K562 (cell line): Measurements from ENCODE around the gene SPRING1.

Experiments
- ETS2 ChIP-seq: IDR thresholded peaks from 2 replicates; pipeline ENCODE4 v1.6.1; 2016; ENCODE audit warnings: borderline replicate concordance, missing genetic modification characterization, mild to moderate bottlenecking, moderate library complexity, missing compliant biosample characterization; ENCODE audit not compliant: poor library complexity, severe bottlenecking
- TF ChIP-seq, protein P1 (sequence below), 3 experiments: IDR thresholded peaks in 2 of 3; conservative IDR thresholded peaks in 1 of 3; 2 replicates each; pipeline ENCODE4 v1.5.1; 2011 to 2012; ENCODE audit warnings: low read length in 3 of 3, mild to moderate bottlenecking in 3 of 3, control low read depth in 2 of 3, improper control_type of control experiment in 1 of 3, inconsistent platforms in 1 of 3, low read depth in 1 of 3, mixed read lengths in 1 of 3, moderate library complexity in 1 of 3; ENCODE audit not compliant: insufficient read depth in 2 of 3

DNA sequence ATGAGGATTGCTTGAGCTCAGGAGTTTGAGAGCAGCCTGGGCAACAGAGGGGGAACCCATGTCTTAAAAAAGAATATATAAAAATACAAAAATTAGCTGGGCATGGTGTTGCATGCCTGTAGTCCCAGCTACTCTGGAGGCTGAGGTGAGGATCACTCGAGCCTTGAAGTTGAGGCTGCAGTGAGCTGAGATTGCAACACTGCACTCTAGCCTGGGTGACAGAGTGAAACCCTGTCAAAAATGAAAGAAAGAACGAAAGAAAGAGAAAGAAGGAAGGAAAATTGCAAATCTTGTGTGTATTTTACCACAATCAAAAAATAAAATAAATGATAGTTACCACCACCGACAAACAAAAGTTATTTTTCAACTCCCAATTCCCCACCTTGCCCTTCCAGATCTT is 45.3 kb downstream of the SPRING1 start:
- TF ChIP-seq, protein P1, sequence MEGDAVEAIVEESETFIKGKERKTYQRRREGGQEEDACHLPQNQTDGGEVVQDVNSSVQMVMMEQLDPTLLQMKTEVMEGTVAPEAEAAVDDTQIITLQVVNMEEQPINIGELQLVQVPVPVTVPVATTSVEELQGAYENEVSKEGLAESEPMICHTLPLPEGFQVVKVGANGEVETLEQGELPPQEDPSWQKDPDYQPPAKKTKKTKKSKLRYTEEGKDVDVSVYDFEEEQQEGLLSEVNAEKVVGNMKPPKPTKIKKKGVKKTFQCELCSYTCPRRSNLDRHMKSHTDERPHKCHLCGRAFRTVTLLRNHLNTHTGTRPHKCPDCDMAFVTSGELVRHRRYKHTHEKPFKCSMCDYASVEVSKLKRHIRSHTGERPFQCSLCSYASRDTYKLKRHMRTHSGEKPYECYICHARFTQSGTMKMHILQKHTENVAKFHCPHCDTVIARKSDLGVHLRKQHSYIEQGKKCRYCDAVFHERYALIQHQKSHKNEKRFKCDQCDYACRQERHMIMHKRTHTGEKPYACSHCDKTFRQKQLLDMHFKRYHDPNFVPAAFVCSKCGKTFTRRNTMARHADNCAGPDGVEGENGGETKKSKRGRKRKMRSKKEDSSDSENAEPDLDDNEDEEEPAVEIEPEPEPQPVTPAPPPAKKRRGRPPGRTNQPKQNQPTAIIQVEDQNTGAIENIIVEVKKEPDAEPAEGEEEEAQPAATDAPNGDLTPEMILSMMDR (IDR thresholded peaks at IDR 0.05 in 2 of 3, conservative IDR thresholded peaks at IDR 0.05 in 1 of 3; ENCODE audit: insufficient read depth in 2 of 3, low read depth in 1 of 3, low read length in 3 of 3) = no peak
- TF ChIP-seq ETS2 (tag) = no peak
